Myocyte (in vitro differentiated cells): Measurements from ENCODE around the gene CTSH. TPM values are rescaled to one million over a fixed set of nuclear protein-coding genes. Genes with fewer than 3 reads are reported as not detected.
"Not testable (repeated sequence)": the region's sequence is repeated elsewhere in the genome, so short reads cannot be mapped to it uniquely, and the experiment has no call there.

Experiments
- DNase-seq: peaks from one replicate; pipeline ENCODE4 v3.0.0-alpha.2; 2012; ENCODE audit warnings: low read depth
- total RNA-seq: library from RNA; depleted of rRNA; stranded (reverse); fragments of >200 nt; gene quantifications from 2 replicates; pipeline ENCODE4 v1.2.3, GENCODE V29; 2014

The CTSH gene
- total RNA-seq, 1 donor from 2014 or later, result 1,721 TPM

DNA sequence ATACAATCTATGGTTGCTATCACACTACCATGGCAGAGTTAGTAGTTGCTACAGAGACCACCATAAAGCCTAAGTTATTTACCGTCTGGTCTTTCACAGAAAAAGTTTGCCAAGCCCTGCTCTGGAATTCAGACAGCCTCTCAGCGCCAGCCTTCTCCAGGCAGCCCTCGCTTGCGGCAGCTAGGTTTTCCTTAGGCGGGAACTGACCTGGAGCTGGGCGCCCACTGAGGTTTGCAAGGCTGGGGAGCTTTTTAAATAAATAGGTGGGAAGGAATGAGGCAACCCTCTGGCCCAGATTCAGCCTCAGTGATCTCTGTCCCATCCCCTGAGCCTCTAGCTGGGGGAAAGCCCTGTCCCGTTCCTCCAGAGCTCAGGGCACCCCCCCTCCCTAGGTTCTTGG lies 1.2 kb downstream of the CTSH start:
- DNase-seq, result no peak

DNA sequence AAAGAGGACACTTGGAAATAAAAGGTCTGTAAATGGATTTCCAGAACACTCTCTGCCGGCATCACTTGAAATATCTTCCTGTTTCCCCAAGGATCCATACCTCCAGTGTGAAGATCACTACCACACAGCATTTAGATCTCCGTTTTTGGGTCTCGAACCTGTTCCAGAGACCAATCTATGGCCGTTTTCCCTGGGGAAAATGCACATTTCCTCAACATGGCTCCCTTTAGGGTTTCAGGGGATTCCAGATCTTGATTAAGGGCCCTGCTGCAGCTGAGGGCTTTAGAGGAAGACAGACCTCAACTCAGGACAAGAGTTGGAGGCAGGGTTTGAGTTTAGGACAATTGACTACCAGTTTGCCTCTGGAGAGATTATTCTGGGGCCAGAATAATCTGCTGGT lies 2.1 kb downstream of the CTSH start:
- DNase-seq, result no peak

DNA sequence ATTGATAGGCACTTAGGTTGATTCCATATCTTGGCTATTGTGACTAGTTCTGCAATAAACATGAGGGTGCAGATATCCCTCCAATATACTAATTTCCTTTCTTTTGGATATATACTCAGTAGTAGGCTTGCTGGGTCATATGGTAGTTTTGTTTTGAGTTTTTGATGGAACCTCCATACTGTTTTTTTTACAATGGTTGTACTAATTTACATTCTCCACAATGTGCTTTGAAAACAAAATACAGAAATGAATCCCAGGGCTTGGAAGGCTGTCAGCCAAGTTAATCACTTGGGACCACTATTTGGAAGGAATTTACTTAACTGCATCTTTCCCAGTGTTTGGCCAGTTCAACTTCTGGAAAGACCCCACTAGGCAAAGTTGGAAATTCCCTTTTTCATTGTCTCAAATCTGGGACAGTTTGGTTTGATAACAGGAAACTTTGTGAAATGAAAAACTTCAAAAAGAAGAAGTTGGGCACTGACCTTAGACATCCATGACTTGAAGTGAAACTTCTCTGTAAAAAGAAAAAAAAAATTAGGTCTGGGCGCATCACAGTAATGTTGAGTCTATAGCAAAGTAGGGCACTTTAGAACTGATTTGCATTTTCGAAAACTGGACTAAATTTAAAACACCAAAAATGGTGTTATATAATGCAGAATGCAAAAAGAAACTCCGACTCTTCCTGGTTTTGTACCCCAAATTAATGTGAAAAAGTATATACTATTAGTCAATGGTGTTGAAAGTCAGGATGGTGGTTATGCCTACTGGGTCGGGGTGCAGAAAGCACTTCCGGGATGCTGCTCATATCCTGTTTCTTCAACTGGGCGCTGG lies 6.0 kb downstream of the CTSH start:
- DNase-seq, result no peak

DNA sequence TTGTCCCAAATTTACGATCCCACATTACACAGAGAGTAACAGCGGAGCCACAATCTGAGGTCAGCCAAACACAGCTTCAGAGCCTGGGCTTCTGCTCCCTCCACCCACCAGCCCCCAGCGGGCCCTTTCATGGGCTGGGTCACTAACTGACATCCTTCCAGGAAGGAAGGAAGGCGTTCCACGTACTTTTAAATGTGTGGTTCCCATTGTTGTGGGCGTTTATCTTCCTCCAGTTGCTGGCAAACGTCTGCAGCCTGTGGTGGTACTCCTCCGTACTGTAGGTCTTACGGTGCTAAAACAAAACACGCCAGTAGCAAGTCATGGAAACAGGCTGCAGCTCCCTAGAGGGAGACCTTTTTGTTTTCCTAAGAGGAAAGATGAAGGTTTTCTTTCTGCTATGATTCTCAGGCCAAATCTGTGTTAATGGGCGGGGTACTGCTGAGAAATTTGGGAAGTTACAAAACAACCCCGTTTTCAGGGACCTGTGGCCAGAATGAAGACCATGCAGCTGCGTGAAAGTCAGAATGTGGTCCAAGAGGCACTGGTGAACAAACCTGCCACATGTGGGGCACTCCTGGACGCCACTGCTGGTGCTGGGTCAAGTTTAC lies 7.6 kb downstream of the CTSH start:
- no peak for DNase-seq

DNA sequence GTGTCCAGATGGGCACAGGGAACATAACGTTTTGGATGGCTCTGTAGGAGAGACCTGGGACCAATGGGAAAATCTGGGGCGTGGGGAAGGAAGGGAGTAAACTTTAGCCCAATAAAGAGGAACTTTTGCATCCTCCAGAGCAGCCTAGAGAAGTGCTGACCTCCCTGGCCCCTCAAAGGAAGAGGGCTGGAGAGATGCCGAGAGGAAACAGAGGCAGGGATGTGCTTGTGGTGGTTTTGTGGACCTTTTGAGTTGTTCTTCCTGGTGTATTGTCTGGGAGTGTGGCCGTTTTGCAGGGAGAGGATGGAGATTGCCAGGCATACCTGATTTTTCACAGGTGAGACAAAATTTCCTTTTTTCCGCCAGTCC lies 10.2 kb downstream of the CTSH start:
- DNase-seq, result no peak

DNA sequence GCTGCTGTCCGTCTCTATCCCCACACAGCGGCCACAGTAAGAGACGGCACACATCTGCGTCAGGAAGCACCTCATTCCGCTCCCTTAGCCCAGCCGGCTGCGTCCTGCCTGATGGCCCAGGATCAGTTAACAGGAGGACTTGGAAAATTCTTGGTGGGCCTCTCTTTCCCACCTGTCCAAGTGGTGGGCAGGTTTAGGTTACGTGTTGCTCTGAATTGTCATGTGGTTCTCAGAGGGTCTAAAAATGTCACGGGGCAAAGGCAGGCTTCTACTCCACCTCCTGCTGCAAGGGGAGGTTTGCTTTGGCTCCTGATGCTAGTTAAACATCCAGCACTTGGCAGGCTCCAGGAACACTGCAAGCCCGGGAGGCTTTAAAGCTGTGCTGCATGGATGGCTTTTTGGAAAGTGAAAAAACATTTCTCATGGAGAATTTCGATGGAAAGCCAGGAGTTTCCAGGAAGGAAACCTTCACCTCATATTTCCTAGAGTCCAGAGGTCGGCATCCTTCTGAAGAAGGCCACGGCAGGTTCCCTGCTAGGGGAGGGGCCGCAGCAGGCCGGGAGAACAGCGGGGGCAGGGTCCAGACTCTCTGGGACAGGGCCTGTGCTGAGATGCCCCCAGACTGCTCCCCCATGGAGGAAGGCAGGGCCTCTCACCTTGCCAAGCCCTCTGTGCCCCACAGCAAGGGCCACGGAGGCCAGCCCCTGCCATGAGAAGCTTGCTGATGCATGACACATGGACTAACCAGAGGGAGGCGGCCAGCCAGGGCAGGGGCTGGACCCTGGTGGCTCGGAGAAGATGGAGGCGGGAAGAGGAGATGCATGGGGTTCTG lies 10.8 kb downstream of the CTSH start:
- DNase-seq, result no peak

DNA sequence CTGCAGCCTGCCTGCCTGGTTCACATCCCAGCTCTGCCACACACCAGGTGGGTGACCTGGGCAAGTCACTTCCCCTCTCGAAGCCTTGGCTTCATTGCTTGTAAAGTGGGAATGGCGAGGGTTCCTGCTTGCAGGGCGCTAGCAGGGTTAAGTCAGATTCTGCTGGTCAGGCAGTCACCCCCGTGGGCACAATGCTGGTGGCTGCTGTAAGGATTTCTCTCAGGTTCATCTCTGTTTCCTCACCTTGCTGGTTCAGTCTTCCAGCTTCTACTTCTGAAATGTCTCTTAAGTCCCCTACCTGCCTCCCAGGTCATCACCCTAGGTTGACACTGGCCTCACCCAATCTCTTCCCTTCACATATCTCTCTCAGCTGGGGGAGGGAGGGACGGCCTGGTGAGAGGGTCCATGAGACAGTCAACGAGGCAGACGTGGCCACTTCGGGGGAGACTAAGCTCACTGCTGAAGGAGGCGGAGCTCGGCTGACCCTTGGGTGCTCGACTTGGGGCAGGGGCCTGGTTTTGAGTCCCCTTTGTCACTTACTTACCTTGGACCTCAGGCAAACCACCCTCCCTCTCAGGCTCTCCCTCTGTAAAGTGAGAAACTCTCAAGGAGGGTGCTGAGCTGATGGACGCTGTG lies 11.5 kb downstream of the CTSH start:
- no peak for DNase-seq

DNA sequence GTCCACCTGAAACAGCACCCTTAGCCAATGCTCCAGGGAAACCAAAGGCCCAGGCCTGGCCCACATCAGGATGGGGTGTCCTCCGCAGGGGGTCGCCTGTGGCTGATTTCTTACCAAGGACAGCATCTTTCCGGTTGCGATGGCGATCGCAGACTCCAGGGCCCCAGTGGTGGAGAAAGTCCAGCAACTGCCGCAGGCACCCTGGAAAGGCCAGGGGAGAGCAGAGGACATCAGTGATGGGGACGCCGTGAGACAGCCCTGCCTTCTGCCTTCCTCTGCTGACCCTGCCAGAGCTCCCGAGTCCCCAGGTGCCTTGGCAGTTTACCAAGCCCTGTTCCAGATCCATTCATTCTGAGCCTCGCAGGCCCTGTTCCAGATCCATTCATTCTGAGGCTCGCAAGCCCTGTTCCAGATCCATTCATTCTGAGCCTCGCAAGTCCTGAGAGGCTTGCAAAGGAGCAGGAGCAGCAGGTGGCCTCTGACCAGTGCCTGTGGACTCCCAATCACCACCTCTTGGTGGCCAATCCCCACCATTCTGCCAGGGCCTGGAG lies 12.5 kb downstream of the CTSH start:
- no peak for DNase-seq

DNA sequence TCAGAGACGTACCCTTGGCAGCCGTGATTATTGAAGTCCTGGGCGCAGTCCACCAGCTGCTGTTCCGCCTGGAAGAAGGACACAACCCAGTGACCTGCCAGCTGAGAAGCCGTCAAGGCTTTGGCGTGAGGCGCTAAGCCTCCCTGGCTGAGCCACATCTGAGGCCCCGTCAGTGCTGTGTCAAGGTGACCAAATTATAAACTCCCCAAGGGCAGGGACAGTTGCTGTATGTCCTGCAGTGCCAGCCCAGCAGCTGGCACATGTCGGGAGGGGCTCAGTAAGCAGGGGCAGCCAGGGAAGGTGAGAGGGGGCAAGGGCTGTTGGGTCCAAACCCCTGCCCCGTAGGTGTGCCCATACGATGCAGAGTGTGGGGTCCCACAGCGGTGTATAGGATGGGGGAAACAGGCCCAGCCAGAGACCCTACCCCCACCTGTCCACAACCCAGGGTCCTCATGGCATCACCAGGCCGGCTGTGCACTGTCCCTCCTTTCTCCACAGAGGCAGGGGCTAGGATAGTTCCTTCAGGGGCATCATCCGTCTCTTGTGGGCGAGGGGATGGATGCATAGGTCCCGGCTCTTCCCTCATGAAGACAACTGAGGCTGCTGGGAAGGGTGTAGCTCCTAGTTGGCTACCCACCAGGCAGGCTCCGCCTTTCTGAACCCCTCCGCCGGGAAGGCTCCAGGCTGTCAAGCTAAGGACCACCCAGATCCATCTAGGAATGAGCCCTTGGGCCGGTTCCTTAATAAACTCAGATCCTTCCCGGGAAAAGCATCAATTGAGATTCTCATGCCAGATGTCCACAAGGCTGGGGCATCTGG lies 13.2 kb downstream of the CTSH start:
- DNase-seq, result peak; percentile 72

DNA sequence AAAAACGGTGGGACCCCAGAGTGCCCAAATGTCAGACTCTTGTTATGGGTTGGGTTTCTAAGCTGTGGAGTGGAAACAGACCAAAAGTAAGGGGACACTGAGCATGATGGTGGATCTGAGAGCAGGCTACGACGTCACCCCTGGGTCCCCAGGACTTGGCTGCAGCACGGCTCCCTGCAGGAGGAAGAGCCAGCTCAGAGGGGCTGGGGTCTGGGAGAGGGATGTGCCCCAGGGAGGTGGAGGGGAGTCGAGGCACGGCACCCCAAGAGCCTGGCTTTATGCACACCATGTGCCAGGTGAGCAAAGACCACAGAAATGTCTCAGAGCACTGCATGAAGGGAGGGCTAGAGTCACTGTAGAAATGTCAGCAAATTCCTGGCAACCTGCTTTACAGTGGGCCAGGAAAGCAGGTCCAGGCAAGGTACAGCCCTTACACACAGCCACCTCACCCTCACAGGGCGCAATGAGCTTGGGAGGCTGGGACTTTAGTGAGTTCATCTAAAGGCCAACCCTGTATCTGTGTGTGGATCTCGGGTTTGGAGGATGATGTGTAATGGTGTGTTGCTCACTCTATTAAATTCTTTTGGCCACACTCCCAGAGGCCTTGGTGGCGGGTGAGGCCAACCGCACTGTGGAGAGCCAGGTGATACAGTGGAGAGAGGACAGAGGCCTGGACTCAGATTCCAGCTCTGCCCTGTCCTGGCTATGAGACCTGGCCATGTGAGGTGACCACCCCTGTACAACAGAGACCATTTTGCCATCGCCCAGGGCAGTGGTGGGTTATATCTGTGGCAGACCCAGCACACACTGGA lies 14.1 kb downstream of the CTSH start:
- peak; percentile 93 for DNase-seq

DNA sequence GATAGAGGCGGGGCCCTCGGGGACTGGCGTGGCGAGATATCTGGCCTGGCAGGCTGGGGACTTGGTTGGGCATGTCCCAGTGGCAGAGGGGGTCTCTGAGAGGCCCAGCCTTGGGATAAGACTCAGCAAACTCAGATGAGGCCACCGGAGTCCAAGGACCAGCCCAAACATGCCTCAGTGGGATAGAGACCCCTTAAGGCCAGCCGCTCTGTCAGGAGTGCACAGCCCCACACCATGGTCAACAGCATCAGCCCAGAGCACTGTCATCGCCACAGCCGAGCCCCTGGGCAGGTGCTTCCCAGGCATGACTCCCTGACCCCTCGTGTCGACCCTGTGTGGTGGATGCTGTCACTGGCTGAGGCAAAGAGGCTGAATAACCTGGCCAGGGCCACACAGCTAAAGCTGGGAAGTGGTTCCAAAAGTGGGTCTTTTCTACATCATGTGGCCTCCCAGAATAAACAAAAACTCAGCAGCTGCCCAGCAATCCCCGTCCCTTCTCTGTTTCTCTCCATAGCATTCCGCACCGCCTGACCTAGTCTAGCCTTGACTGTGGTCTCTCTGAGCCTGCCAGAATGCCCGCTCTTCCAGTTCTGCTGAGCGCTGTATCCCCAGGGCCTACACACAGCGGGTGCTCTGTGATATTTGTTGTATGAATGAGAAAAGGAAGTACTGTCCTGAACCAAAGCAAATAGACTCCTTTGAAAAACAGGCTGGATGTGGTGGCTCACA lies 15.1 kb downstream of the CTSH start:
- peak; percentile 58 for DNase-seq

DNA sequence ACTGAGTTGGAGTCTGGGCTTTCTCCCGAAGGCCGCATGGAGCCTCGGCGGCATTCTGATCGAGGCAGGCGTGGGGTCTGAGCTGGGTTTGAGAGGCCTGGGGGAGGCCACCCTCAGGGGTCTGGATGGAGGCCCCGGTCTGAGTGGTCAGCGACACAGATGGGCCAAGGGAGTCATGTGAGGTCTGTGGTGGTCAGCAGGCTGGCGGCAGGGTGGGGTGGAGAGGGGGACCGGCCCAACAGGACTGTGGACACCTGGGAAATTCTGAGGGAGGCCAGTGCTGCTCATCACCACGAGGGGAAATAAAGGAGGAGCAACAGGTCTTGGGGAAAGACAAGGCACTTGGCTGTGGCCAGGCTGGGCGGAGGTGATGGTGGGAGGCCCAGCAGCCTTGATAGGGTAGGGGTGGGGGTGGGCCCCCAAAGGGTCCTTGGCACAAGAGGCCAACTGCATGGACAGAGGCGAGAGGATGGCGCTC lies 16.2 kb downstream of the CTSH start:
- no peak for DNase-seq

DNA sequence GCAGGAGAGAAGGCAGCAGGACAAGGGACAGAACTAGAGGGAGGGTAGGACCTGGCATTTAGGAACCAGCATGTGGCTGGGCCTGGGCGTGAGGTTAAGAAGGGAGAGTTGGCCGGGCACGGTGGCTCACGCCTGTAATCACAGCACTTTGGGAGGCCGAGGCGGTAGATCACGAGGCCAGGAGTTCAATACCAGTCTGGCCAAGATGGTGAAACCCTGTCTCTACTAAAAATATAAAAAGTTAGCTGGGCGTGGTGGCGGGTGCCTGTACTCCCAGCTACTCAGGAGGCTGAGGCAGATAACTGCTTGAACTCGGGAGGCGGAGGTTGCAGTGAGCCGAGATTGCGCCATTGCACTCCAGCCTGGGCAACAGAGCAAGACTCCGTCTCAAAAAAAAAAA lies 16.7 kb downstream of the CTSH start:
- not testable (repeated sequence) for DNase-seq

DNA sequence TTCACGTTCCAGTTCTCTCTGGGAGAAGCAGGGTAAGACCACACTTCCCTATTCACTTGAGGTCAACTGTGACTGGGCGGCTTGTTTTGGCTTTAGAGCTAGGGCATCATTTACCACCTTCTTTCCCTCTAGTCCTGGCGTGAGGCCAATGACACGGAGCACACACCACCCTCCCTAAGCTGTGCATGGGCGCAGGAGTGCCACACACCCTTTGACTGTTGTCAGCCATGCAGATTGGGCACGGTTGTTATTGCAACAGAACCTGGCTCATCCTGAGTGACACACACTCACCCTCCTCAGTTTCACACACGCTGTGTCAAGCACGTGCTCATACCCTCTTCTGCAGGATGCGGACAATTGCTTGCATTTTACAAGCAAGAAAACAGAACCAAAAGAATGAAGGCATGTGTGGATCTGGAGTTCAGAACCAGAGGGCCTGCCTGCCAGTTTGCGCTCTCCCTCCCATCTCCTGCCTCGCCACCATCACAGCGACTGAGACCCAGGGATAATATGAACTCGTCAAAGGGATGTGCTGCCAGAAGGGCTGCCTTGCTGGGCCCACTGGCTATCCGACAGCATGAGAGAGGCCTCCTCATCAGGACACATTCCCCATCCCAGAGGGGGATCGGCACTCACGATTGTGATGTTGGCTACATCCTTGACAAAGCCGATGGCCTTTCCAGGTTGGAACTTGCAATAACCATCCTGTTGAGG lies 17.6 kb downstream of the CTSH start:
- no peak for DNase-seq

DNA sequence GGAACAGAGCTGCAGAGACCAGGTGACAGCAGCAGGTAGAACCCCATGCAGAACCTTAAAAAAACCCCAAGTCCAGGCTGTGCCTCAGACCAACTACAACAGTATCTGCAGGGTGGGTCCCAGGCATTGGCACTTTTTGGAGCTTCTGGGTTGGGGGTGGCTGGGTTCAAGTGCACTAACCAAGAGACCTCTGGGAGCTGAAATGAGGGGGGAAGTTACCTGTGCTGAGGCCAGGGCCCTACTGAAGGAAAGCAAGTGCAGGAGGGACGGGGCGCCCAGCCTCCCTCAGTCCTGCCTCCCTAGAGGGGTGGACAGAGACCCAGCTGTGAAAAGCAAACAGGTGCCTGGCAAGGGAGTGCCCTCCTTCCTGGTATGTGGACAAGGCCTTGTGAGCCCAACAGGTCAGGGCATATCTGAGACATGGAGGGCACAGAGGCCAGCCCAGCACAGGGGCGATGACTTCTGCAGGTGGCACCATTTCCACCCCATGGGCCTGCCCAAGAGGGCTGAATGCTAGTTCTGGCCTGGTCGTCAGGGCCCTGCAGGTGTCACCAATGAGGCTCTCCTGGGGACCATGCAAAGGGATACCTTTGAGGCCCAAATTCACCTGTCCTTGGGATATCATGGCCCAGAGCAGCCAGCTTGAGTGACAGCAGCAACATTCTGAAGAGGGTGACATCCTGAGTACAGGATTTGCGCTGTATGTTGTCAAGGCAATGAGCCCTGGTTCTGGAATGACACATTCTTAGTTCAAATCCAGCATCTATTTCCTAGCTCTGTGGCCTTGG lies 18.7 kb downstream of the CTSH start:
- DNase-seq, result no peak

DNA sequence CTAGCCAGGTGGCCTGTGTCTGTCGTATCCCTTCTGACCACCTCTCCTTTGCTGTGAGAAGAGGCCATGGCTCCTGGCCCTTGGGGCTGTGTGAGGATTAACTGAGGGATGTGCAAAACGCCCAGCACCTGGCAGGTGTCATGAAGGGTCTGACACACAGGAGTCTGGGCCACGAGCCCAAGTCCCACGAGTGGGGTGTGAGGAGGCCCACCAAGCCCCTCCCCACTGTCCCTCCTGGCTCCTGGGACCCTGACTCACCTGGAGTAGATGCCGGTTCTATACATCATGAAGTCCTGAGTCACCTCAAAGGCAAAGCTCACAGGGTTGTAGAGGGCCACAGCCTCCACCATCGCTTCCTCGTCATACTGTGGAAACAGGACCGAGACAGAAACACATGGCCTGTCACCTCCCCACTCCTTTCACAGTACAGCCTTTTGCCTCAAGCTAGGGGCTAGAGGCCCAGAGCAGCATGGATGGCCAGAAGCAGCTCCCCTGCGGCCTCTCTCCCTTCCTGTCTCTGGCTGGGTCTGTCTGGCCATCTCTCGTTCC lies 19.7 kb downstream of the CTSH start:
- no peak for DNase-seq
